Panc1 (cell line): Measurements from ENCODE around the gene COL6A2. TPM values are rescaled to one million over a fixed set of nuclear protein-coding genes. Genes with fewer than 3 reads are reported as not detected.

Experiments
- ATAC-seq: fragments of 200-7000 bp; cut with Tn5 transposase; 2 replicates; pipeline ENCODE4 v1.9.1; 2020; ENCODE audit warnings: mild to moderate bottlenecking, moderate library complexity
- BruUV-seq: library from RNA; stranded (reverse); fragments of 400-500 nt; replicated peaks from 2 replicates; lab custom pipeline; 2021; lab: Mats Ljungman, UMichigan
- CTCF ChIA-PET: fragments of 300-600 bp; sonication (Branson Sonifier 250); formaldehyde crosslinking; loops from one replicate; lab custom pipeline; 2022; ENCODE audit warnings: antibody characterized with exemption; lab: Charles Lee
- POLR2A ChIA-PET: fragments of 300-600 bp; sonication (Branson Sonifier 250); formaldehyde crosslinking; loops from one replicate; lab custom pipeline; 2022; ENCODE audit warnings: antibody characterized with exemption; lab: Charles Lee
- DNase-seq: peaks from one replicate; pipeline ENCODE4 v3.0.0-alpha.2; 2010; ENCODE audit warnings: low read depth, low spot score
- H3K27ac ChIP-seq: 2 replicates; pipeline ENCODE4 v1.5.1; 2011; ENCODE audit warnings: mild to moderate bottlenecking, low read length, inconsistent platforms
- H3K27me3 ChIP-seq: fragments of 200-500 bp; sonication (Bioruptor generic); 2 replicates; pipeline ENCODE4 v1.6.0; 2014; ENCODE audit warnings: low read length, inconsistent platforms; ENCODE audit not compliant: control insufficient read depth, insufficient read depth
- H3K36me3 ChIP-seq: fragments of 200-500 bp; sonication (Bioruptor generic); 2 replicates; pipeline ENCODE4 v1.5.1; 2014; ENCODE audit warnings: inconsistent platforms, mild to moderate bottlenecking, low read length, moderate library complexity; ENCODE audit not compliant: control insufficient read depth, insufficient read depth
- H3K4me1 ChIP-seq: 2 replicates; pipeline ENCODE4 v1.5.1; 2011; ENCODE audit warnings: inconsistent platforms, mild to moderate bottlenecking, low read length, moderate library complexity; ENCODE audit not compliant: control insufficient read depth, insufficient read depth
- H3K4me3 ChIP-seq, 2 experiments: 2 replicates each; pipeline ENCODE4 v1.5.1; 2011 to 2012; ENCODE audit warnings: low read depth in 2 of 2, low read length in 2 of 2, mild to moderate bottlenecking in 2 of 2, inconsistent platforms in 1 of 2, moderate library complexity in 1 of 2
- H3K9me3 ChIP-seq: fragments of 200-500 bp; sonication (Bioruptor generic); 2 replicates; pipeline ENCODE4 v1.5.1; 2014; ENCODE audit warnings: low read depth, mild to moderate bottlenecking, inconsistent platforms, low read length, moderate library complexity; ENCODE audit not compliant: control insufficient read depth, insufficient read depth
- POLR2AphosphoS5 ChIP-seq: IDR thresholded peaks from 2 replicates; pipeline ENCODE4 v1.6.1; 2012; ENCODE audit warnings: mild to moderate bottlenecking, low read depth, low read length, moderate library complexity
- REST ChIP-seq, 2 experiments: IDR thresholded peaks; 2 replicates each; pipeline ENCODE4 v1.6.1; 2011 to 2012; ENCODE audit warnings: low read depth in 2 of 2, control low read depth in 1 of 2, low read length in 1 of 2, mild to moderate bottlenecking in 1 of 2, moderate library complexity in 1 of 2; ENCODE audit not compliant: insufficient read depth in 1 of 2
- SIN3A ChIP-seq: IDR thresholded peaks from 2 replicates; pipeline ENCODE4 v1.6.1; 2012; ENCODE audit warnings: low read depth, mild to moderate bottlenecking, low read length, moderate library complexity, borderline replicate concordance; ENCODE audit not compliant: insufficient read depth
- TCF7L2 ChIP-seq: IDR thresholded peaks from 2 replicates; pipeline ENCODE4 v1.6.1; 2011; ENCODE audit warnings: mild to moderate bottlenecking, low read depth, low read length, inconsistent platforms
- in situ Hi-C: cut with HindIII; loops from 2 replicates; pipeline ENCODE4 v1.10.0; 2016; ENCODE audit warnings: low sequenced_read_pairs, low pct_unique_long_range_greater_than_20kb
- intact Hi-C: fragments of 100-400 bp; cut with micrococcal nuclease; formaldehyde crosslinking; loops from one replicate; pipeline ENCODE4 v1.10.0; 2022; ENCODE audit not compliant: unreplicated experiment
- total RNA-seq: library from RNA; stranded (reverse); gene quantifications from one replicate; pipeline ENCODE4 v1.2.1, GENCODE V29; 2021; ENCODE audit not compliant: unreplicated experiment
- TF ChIP-seq, protein P1 (sequence below): fragments of 450-650 bp; IDR thresholded peaks from 2 replicates; pipeline ENCODE4 v1.5.1; 2017; ENCODE audit warnings: mild to moderate bottlenecking

Gene COL6A2
- total RNA-seq, 1 experiment from 2014 or later: 29.9 TPM

DNA sequence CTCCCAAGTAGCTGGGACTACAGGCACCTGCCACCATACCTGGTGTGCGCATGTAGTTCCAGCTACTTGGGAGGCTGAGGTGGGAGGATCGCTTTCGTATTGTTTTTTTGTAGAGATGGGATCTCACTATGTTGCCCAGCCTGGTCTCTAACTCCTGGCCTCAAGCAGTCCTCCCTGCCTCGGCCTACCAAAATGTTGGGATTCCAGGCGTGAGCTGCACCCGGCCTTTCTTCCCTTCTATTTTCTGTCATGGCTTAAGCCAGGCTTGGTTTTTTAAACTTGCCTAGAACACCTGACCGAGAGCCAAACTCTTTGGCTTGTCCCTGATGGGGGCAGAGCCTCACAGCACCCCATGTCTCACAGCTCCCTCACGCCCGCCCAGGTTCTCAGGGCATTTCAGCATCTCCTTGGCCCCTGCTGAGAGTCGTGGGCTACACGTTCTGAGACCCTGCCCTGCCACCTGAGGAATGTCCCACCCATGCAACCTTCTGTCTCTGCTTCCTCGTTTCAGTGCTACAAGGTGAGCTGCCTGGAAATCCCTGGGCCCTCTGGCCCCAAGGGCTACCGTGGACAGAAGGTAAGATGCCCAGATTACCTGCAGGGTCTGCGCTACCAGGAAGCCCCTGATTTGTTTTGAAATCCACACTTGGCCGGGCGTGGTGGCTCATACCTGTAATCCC is 15.7 kb downstream of the COL6A2 start:
- H3K4me1 ChIP-seq: no peaks in the 10 kb centered on the region
- no peak overlapping the region for H3K27ac ChIP-seq
- CTCF ChIA-PET: no interaction called here
- BruUV-seq: no TSS peak
- POLR2A ChIA-PET: no interaction called here
- no peaks in the 10 kb centered on the region for H3K36me3 ChIP-seq
- ATAC-seq (no peak), DNase-seq (no peak)
- in situ Hi-C loops: no loop called here
- H3K4me3 ChIP-seq: no peak overlapping the region
- H3K9me3 ChIP-seq: no peaks in the 10 kb centered on the region
- TF ChIP-seq TCF7L2: no peak
- TF ChIP-seq, protein P1, sequence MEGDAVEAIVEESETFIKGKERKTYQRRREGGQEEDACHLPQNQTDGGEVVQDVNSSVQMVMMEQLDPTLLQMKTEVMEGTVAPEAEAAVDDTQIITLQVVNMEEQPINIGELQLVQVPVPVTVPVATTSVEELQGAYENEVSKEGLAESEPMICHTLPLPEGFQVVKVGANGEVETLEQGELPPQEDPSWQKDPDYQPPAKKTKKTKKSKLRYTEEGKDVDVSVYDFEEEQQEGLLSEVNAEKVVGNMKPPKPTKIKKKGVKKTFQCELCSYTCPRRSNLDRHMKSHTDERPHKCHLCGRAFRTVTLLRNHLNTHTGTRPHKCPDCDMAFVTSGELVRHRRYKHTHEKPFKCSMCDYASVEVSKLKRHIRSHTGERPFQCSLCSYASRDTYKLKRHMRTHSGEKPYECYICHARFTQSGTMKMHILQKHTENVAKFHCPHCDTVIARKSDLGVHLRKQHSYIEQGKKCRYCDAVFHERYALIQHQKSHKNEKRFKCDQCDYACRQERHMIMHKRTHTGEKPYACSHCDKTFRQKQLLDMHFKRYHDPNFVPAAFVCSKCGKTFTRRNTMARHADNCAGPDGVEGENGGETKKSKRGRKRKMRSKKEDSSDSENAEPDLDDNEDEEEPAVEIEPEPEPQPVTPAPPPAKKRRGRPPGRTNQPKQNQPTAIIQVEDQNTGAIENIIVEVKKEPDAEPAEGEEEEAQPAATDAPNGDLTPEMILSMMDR: no peak
- no peak for TF ChIP-seq SIN3A
- TF ChIP-seq POLR2AphosphoS5: no peak
- TF ChIP-seq REST (IDR thresholded peaks at IDR 0.05; ENCODE audit: insufficient read depth in 1 of 2, low read depth in 2 of 2, low read length in 1 of 2): no peak
- no peaks in the 10 kb centered on the region for H3K27me3 ChIP-seq
- intact Hi-C loops: no loop called here

- ChIA-PET POLR2A (no interaction called here), CTCF (no interaction called here)
- no TSS peak for BruUV-seq
- Histone ChIP-seq H3K27me3 (no peaks in the 10 kb centered on the region), H3K4me1 (no peaks in the 10 kb centered on the region), H3K27ac (no peak overlapping the region), H3K4me3 (no peak overlapping the region), H3K36me3 (no peaks in the 10 kb centered on the region), H3K9me3 (no peaks in the 10 kb centered on the region)
- TF ChIP-seq POLR2AphosphoS5 (no peak), REST (IDR thresholded peaks at IDR 0.05; ENCODE audit: insufficient read depth in 1 of 2, low read depth in 2 of 2, low read length in 1 of 2) (no peak), TCF7L2 (no peak)
- ATAC-seq (no peak), DNase-seq (no peak)
- in situ Hi-C loops: no loop called here
- intact Hi-C loops: no loop called here
Measured at GRCh38 chr21:46114963-46115362, 17.1 kb downstream of the COL6A2 start.
